A673 (cell line): ENCODE results near the gene CCDC30. TPM values are rescaled to one million over a fixed set of nuclear protein-coding genes. Genes with fewer than 3 reads are reported as not detected.
"Not testable (repeated sequence)": the region's sequence is repeated elsewhere in the genome, so short reads cannot be mapped to it uniquely, and the experiment has no call there.

ENCODE experiments used
- BruUV-seq: library from RNA; stranded (reverse); fragments of 400-500 nt; replicated peaks from 2 replicates; lab custom pipeline; 2021; lab: Mats Ljungman, UMichigan
- CTCF ChIA-PET: fragments of 300-600 bp; sonication (Branson Sonifier 250); formaldehyde crosslinking; loops from one replicate; lab custom pipeline; 2022; ENCODE audit warnings: antibody characterized with exemption; lab: Charles Lee
- POLR2A ChIA-PET: fragments of 300-600 bp; sonication (Branson Sonifier 250); formaldehyde crosslinking; loops from one replicate; lab custom pipeline; 2022; ENCODE audit warnings: antibody characterized with exemption; ENCODE audit not compliant: low non-redundant PET; lab: Charles Lee
- DNase-seq: peaks from one replicate; pipeline ENCODE4 v3.0.0-alpha.2; 2015; ENCODE audit warnings: low spot score
- H3K27ac ChIP-seq: fragments of 200-600 bp; sonication (generic); 2 replicates; pipeline ENCODE4 v1.5.1; 2016; ENCODE audit warnings: mixed run types, low read depth, mild to moderate bottlenecking, mixed read lengths, antibody characterized with exemption, low read length; ENCODE audit not compliant: poor library complexity, severe bottlenecking
- H3K27me3 ChIP-seq: fragments of 200-600 bp; sonication (generic); replicated peaks from 2 replicates; pipeline ENCODE4 v1.6.1; 2017; ENCODE audit warnings: mixed run types, low read depth, mild to moderate bottlenecking, mixed read lengths, antibody characterized with exemption, low read length; ENCODE audit not compliant: insufficient read depth, poor library complexity
- H3K36me3 ChIP-seq: fragments of 200-600 bp; sonication (generic); 2 replicates; pipeline ENCODE4 v1.6.1; 2016; ENCODE audit warnings: mixed run types, mild to moderate bottlenecking, mixed read lengths, antibody characterized with exemption, low read length; ENCODE audit not compliant: insufficient read depth, poor library complexity, severe bottlenecking
- H3K4me1 ChIP-seq: fragments of 200-600 bp; sonication (generic); 2 replicates; pipeline ENCODE4 v1.6.1; 2017; ENCODE audit warnings: mixed run types, mild to moderate bottlenecking, mixed read lengths, antibody characterized with exemption, low read length; ENCODE audit not compliant: insufficient read depth, poor library complexity, severe bottlenecking
- H3K4me3 ChIP-seq: fragments of 200-600 bp; sonication (generic); 2 replicates; pipeline ENCODE4 v1.5.1; 2016; ENCODE audit warnings: low read depth, mixed run types, mild to moderate bottlenecking, mixed read lengths, low read length; ENCODE audit not compliant: poor library complexity, severe bottlenecking
- H3K9me3 ChIP-seq: fragments of 200-600 bp; sonication (generic); 2 replicates; pipeline ENCODE4 v1.6.1; 2016; ENCODE audit warnings: mixed run types, low read depth, mild to moderate bottlenecking, mixed read lengths, antibody characterized with exemption, low read length; ENCODE audit not compliant: poor library complexity, severe bottlenecking
- CTCF ChIP-seq: fragments of 300-800, 200-600 bp; sonication (generic); conservative IDR thresholded peaks from 2 replicates; pipeline ENCODE4 v1.5.1; 2017; ENCODE audit warnings: low read depth, mild to moderate bottlenecking, antibody characterized with exemption, low read length, moderate library complexity, mixed read lengths
- EZH2 ChIP-seq: fragments of 200-600 bp; sonication (generic); IDR thresholded peaks from 2 replicates; pipeline ENCODE4 v1.6.1; 2017; ENCODE audit warnings: borderline replicate concordance, low read depth, mild to moderate bottlenecking, mixed read lengths, antibody characterized with exemption, low read length; ENCODE audit not compliant: poor library complexity, severe bottlenecking
- intact Hi-C: fragments of 100-400 bp; cut with micrococcal nuclease; formaldehyde crosslinking; loops from one replicate; pipeline ENCODE4 v1.10.0; 2022; ENCODE audit not compliant: unreplicated experiment
- total RNA-seq: library from RNA; stranded (reverse); gene quantifications from 2 replicates; pipeline ENCODE4 v1.2.3, GENCODE V29; 2021

CCDC30 gene
- total RNA-seq, 1 experiment from 2014 or later, result 4.8 TPM

- CTCF ChIA-PET, result no interaction called here
Measured at GRCh38 chr1:42618866-42619265, 155.8 kb downstream of the CCDC30 start.

GRCh38 chr1:42620307-42620706 is 157.2 kb downstream of the CCDC30 start:
- ChIA-PET POLR2A (no interaction called here), CTCF (no interaction called here)
- TF ChIP-seq EZH2 (no peak), CTCF (no peak)
- no TSS peak for BruUV-seq
- no peaks in the 10 kb centered on the region for H3K4me1 ChIP-seq
- no peaks in the 10 kb centered on the region for H3K27me3 ChIP-seq
- H3K4me3 ChIP-seq, result no peak overlapping the region
- H3K9me3 ChIP-seq, result no peaks in the 10 kb centered on the region
- no peak overlapping the region for H3K27ac ChIP-seq
- H3K36me3 ChIP-seq, result no peaks in the 10 kb centered on the region
- intact Hi-C loops, result no loop called here
- no peak for DNase-seq

More at GRCh38 chr1:42618866-42619265, 155.8 kb downstream of the CCDC30 start:
- Histone ChIP-seq H3K4me3 (no peak overlapping the region), H3K9me3 (no peaks in the 10 kb centered on the region), H3K36me3 (no peaks in the 10 kb centered on the region), H3K27ac (no peak overlapping the region), H3K4me1 (no peaks in the 10 kb centered on the region), H3K27me3 (no peaks in the 10 kb centered on the region)
- TF ChIP-seq EZH2, result no peak
- TF ChIP-seq CTCF, result no peak
- DNase-seq, result no peak
- no TSS peak for BruUV-seq
- intact Hi-C loops, result no loop called here
- POLR2A ChIA-PET, result no interaction called here

- intact Hi-C loops, DNase-seq, H3K9me3 ChIP-seq, H3K27me3 ChIP-seq, H3K36me3 ChIP-seq, H3K27ac ChIP-seq, CTCF ChIA-PET, BruUV-seq, POLR2A ChIA-PET, H3K4me3 ChIP-seq, H3K4me1 ChIP-seq: not testable (repeated sequence)
Measured at GRCh38 chr1:42621180-42621579, 158.1 kb downstream of the CCDC30 start.

GRCh38 chr1:42627205-42627604 is 164.1 kb downstream of the CCDC30 start:
- H3K36me3 ChIP-seq, POLR2A ChIA-PET, H3K4me3 ChIP-seq, intact Hi-C loops, H3K27ac ChIP-seq, H3K4me1 ChIP-seq, H3K9me3 ChIP-seq, DNase-seq, CTCF ChIA-PET, BruUV-seq, H3K27me3 ChIP-seq: not testable (repeated sequence)
